H1 (cell line): Measurements from ENCODE around the gene DENND1A. TPM values are rescaled to one million over a fixed set of nuclear protein-coding genes. Genes with fewer than 3 reads are reported as not detected.

Experiments
- CTCF ChIA-PET: fragments of 300-600 bp; sonication (Branson Sonifier 250); formaldehyde crosslinking; loops from one replicate; lab custom pipeline; 2021; ENCODE audit not compliant: partially characterized antibody; lab: Charles Lee
- POLR2A ChIA-PET: fragments of 300-600 bp; sonication (Branson Sonifier 250); formaldehyde crosslinking; loops from one replicate; lab custom pipeline; 2021; ENCODE audit warnings: inconsistent platforms; ENCODE audit not compliant: partially characterized antibody; lab: Charles Lee
- DNase-seq, 2 experiments: peaks; one replicate each; pipeline versions ENCODE4 v3.0.0 to v3.0.0-alpha.2; 2010 to 2022; ENCODE audit warnings: low spot score in 2 of 2, low read depth in 1 of 2, mixed read lengths in 1 of 2
- FAIRE-seq: peaks from 2 replicates; lab custom pipeline; 2011; peaks lifted over from hg19 to GRCh38; lab: Jason Lieb, UNC
- H2AFZ ChIP-seq: 2 replicates; pipeline ENCODE4 v1.8.1; 2012; ENCODE audit warnings: low read length, inconsistent platforms
- H2AK5ac ChIP-seq: 2 replicates; pipeline ENCODE4 v1.6.1; 2013; ENCODE audit warnings: low read depth, low read length
- H2BK120ac ChIP-seq: replicated peaks from 2 replicates; pipeline ENCODE3; 2013; ENCODE audit warnings: low read depth, low read length, inconsistent platforms
- H2BK12ac ChIP-seq: 2 replicates; pipeline ENCODE4 v1.6.1; 2013; ENCODE audit warnings: low read depth, low read length
- H2BK15ac ChIP-seq: 2 replicates; pipeline ENCODE4 v1.6.1; 2013; ENCODE audit warnings: low read length
- H2BK20ac ChIP-seq: 2 replicates; pipeline ENCODE4 v1.6.1; 2013; ENCODE audit warnings: low read length
- H2BK5ac ChIP-seq: 2 replicates; pipeline ENCODE4 v1.6.1; 2013; ENCODE audit warnings: low read depth, low read length
- H3K14ac ChIP-seq: 2 replicates; pipeline ENCODE4 v1.6.1; 2013; ENCODE audit warnings: inconsistent platforms; ENCODE audit not compliant: insufficient read length
- H3K18ac ChIP-seq: 2 replicates; pipeline ENCODE4 v1.6.1; 2013; ENCODE audit warnings: low read length; ENCODE audit errors: extremely low read depth
- H3K23ac ChIP-seq: 2 replicates; pipeline ENCODE4 v1.6.1; 2013; ENCODE audit warnings: inconsistent platforms; ENCODE audit not compliant: insufficient read length
- H3K23me2 ChIP-seq: 2 replicates; pipeline ENCODE4 v1.6.1; 2013; ENCODE audit warnings: low read depth, low read length
- H3K27ac ChIP-seq: 2 replicates; pipeline ENCODE4 v1.6.1; 2011; ENCODE audit warnings: low read depth, low read length, inconsistent platforms
- H3K27me3 ChIP-seq, 4 experiments: replicated peaks in 1 of 4; 1 replicate in 1 of 4; 2 replicates in 3 of 4; pipeline versions ENCODE4 v1.6.1 to v1.8.1; 2011 to 2013; ENCODE audit warnings: low read length in 3 of 4, mild to moderate bottlenecking in 3 of 4, inconsistent platforms in 2 of 4, mixed read lengths in 2 of 4, moderate library complexity in 1 of 4; ENCODE audit not compliant: control insufficient read depth in 3 of 4, insufficient read depth in 3 of 4; ENCODE audit errors: extremely low read depth in 1 of 4
- H3K36me3 ChIP-seq, 4 experiments: 2 replicates each; pipeline versions ENCODE4 v1.6.1 to v1.8.1; 2011 to 2013; ENCODE audit warnings: mild to moderate bottlenecking in 4 of 4, low read length in 3 of 4, moderate library complexity in 2 of 4, control low read depth in 1 of 4, inconsistent platforms in 1 of 4; ENCODE audit not compliant: insufficient read depth in 4 of 4, control insufficient read depth in 2 of 4
- H3K4ac ChIP-seq: replicated peaks from 2 replicates; pipeline ENCODE3; 2013; ENCODE audit warnings: low read length, low read depth, mixed read lengths, inconsistent platforms; ENCODE audit not compliant: insufficient read length
- H3K4me1 ChIP-seq, 4 experiments: replicated peaks in 1 of 4; 1 replicate in 1 of 4; 2 replicates in 3 of 4; pipeline versions ENCODE4 v1.6.1 to v1.8.1; 2011 to 2013; ENCODE audit warnings: low read length in 3 of 4, inconsistent platforms in 2 of 4, mixed read lengths in 1 of 4; ENCODE audit not compliant: insufficient read depth in 4 of 4, control insufficient read depth in 3 of 4
- H3K4me2 ChIP-seq, 2 experiments: 2 replicates each; pipeline versions ENCODE4 v1.6.1 to v1.8.1; 2011 to 2013; ENCODE audit warnings: low read depth in 2 of 2, low read length in 2 of 2, control low read depth in 1 of 2, inconsistent platforms in 1 of 2, mild to moderate bottlenecking in 1 of 2; ENCODE audit not compliant: insufficient read depth in 1 of 2
- H3K4me3 ChIP-seq, 4 experiments: fragments of 200-600, 300-600 bp in 1 of 4; sonication (generic), shearing (Covaris generic), sonication (Bioruptor Twin) in 1 of 4; 2 replicates each; pipeline versions ENCODE4 v1.5.1 to v1.8.1; 2011 to 2016; ENCODE audit warnings: low read length in 4 of 4, low read depth in 3 of 4, control low read depth in 2 of 4, inconsistent platforms in 2 of 4, mild to moderate bottlenecking in 2 of 4, mixed read lengths in 1 of 4, moderate library complexity in 1 of 4; ENCODE audit not compliant: insufficient read depth in 2 of 4; ENCODE audit errors: extremely low read depth in 1 of 4
- H3K56ac ChIP-seq: replicated peaks from 2 replicates; pipeline ENCODE3; 2013; ENCODE audit warnings: low read depth, mild to moderate bottlenecking, mixed read lengths, low read length, inconsistent platforms; ENCODE audit not compliant: insufficient read length
- H3K79me1 ChIP-seq: 2 replicates; pipeline ENCODE4 v1.6.1; 2013; ENCODE audit warnings: low read depth, low read length, control low read depth
- H3K79me2 ChIP-seq, 2 experiments: 2 replicates each; pipeline versions ENCODE4 v1.6.1 to v1.8.1; 2012 to 2013; ENCODE audit warnings: low read length in 2 of 2, mild to moderate bottlenecking in 2 of 2, inconsistent platforms in 1 of 2; ENCODE audit not compliant: insufficient read depth in 2 of 2, control insufficient read depth in 1 of 2
- H3K9ac ChIP-seq, 4 experiments: replicated peaks in 1 of 4; 1 replicate in 1 of 4; 2 replicates in 3 of 4; pipeline versions ENCODE4 v1.6.1 to v1.8.1; 2011 to 2013; ENCODE audit warnings: low read depth in 3 of 4, low read length in 3 of 4, control low read depth in 2 of 4, mild to moderate bottlenecking in 2 of 4, moderate library complexity in 2 of 4, inconsistent platforms in 1 of 4; ENCODE audit errors: extremely low read depth in 1 of 4
- H3K9me3 ChIP-seq, 2 experiments: 2 replicates each; pipeline versions ENCODE4 v1.6.1 to v1.8.1; 2012 to 2013; ENCODE audit warnings: mild to moderate bottlenecking in 2 of 2, moderate library complexity in 2 of 2, control low read depth in 1 of 2, inconsistent platforms in 1 of 2, low read depth in 1 of 2, low read length in 1 of 2, mixed read lengths in 1 of 2; ENCODE audit not compliant: insufficient read depth in 2 of 2
- H4K20me1 ChIP-seq, 2 experiments: replicated peaks in 1 of 2; 2 replicates each; pipeline versions ENCODE3 to v1.8.1; 2011 to 2013; ENCODE audit warnings: inconsistent platforms in 2 of 2, low read length in 2 of 2, mild to moderate bottlenecking in 1 of 2; ENCODE audit not compliant: insufficient read depth in 2 of 2, control insufficient read depth in 1 of 2
- H4K5ac ChIP-seq: 2 replicates; pipeline ENCODE4 v1.6.1; 2013; ENCODE audit warnings: low read length, low read depth, mixed read lengths, inconsistent platforms; ENCODE audit not compliant: insufficient read length
- H4K8ac ChIP-seq: 2 replicates; pipeline ENCODE4 v1.8.0; 2013; ENCODE audit warnings: mild to moderate bottlenecking, moderate library complexity, low read length, inconsistent platforms; ENCODE audit not compliant: insufficient read depth; ENCODE audit errors: extremely low read depth
- H4K91ac ChIP-seq: replicated peaks from 2 replicates; pipeline ENCODE3; 2013; ENCODE audit warnings: low read length, mixed read lengths, inconsistent platforms; ENCODE audit not compliant: insufficient read length
- BCL11A ChIP-seq, 2 experiments: IDR thresholded peaks; one replicate each; pipeline ENCODE4 v1.6.1; 2011; ENCODE audit warnings: low read depth in 2 of 2, low read length in 2 of 2, mild to moderate bottlenecking in 2 of 2
- CEBPB ChIP-seq: IDR thresholded peaks from 2 replicates; pipeline ENCODE4 v1.6.1; 2012; ENCODE audit warnings: low read depth, low read length
- CHD2 ChIP-seq: IDR thresholded peaks from 2 replicates; pipeline ENCODE4 v1.6.1; 2012; ENCODE audit warnings: low read length, improper control_type of control experiment
- EZH2 ChIP-seq: fragments of 200-600 bp; sonication (generic); IDR thresholded peaks from 2 replicates; pipeline ENCODE4 v1.7.1; 2012; ENCODE audit warnings: low read depth, mild to moderate bottlenecking, moderate library complexity, low read length, inconsistent platforms; ENCODE audit not compliant: severe bottlenecking
- JUND ChIP-seq: IDR thresholded peaks from 2 replicates; pipeline ENCODE4 v1.6.1; 2011; ENCODE audit warnings: mild to moderate bottlenecking, improper control_type of control experiment, low read length
- KDM4A ChIP-seq: IDR thresholded peaks from one replicate; pipeline ENCODE4 v1.7.1; 2012; ENCODE audit warnings: low read depth, mild to moderate bottlenecking, moderate library complexity, low read length, inconsistent platforms; ENCODE audit not compliant: severe bottlenecking
- PHF8 ChIP-seq: fragments of 200-600 bp; sonication (generic); conservative IDR thresholded peaks from 2 replicates; pipeline ENCODE4 v1.7.1; 2012; ENCODE audit warnings: low read depth, mild to moderate bottlenecking, inconsistent platforms, low read length, moderate library complexity
- POLR2AphosphoS5 ChIP-seq: IDR thresholded peaks from 2 replicates; pipeline ENCODE4 v1.6.1; 2011; ENCODE audit warnings: low read depth, low read length
- RXRA ChIP-seq: IDR thresholded peaks from 2 replicates; pipeline ENCODE4 v1.6.1; 2011; ENCODE audit warnings: low read depth, mild to moderate bottlenecking, low read length, moderate library complexity; ENCODE audit not compliant: insufficient read depth
- SAP30 ChIP-seq: fragments of 300-600 bp; sonication (generic); IDR thresholded peaks from 2 replicates; pipeline ENCODE4 v1.7.1; 2012; ENCODE audit warnings: low read length, moderate library complexity, mild to moderate bottlenecking, inconsistent platforms; ENCODE audit not compliant: insufficient read depth, insufficient replicate concordance
- SIN3A ChIP-seq, 2 experiments: IDR thresholded peaks in 1 of 2; conservative IDR thresholded peaks in 1 of 2; 2 replicates each; pipeline ENCODE4 v1.6.1; 2011 to 2012; ENCODE audit warnings: low read length in 2 of 2, improper control_type of control experiment in 1 of 2, low read depth in 1 of 2, mild to moderate bottlenecking in 1 of 2
- SP2 ChIP-seq: IDR thresholded peaks from 2 replicates; pipeline ENCODE4 v1.6.1; 2012; ENCODE audit warnings: mild to moderate bottlenecking, low read length, inconsistent platforms
- SUZ12 ChIP-seq: fragments of 200-600 bp; sonication (generic); IDR thresholded peaks from 2 replicates; pipeline ENCODE4 v1.6.1; 2012; ENCODE audit warnings: mild to moderate bottlenecking, inconsistent platforms, low read length, moderate library complexity, mixed read lengths
- TAF1 ChIP-seq: IDR thresholded peaks from 2 replicates; pipeline ENCODE4 v1.6.1; 2011; ENCODE audit warnings: mild to moderate bottlenecking, low read depth, low read length
- TAF7 ChIP-seq: optimal IDR thresholded peaks from 2 replicates; pipeline ENCODE3; 2011; ENCODE audit warnings: low read depth, mild to moderate bottlenecking, inconsistent platforms, low read length, moderate library complexity, borderline replicate concordance
- WGBS, 2 experiments: shearing (Covaris generic) in 1 of 2; methylation state at CpG; one replicate each; pipeline versions ENCODE4 v1.1.6 to v1.1.7; 2013 to 2015; ENCODE audit warnings: low lambda C conversion rate in 2 of 2, mixed read lengths in 2 of 2, inconsistent platforms in 1 of 2, low coverage in 1 of 2, missing lambda C conversion rate in 1 of 2; ENCODE audit not compliant: insufficient replicate concordance in 2 of 2, insufficient coverage in 1 of 2, insufficient read length in 1 of 2; ENCODE audit errors: extremely low coverage in 1 of 2, missing lambda C conversion rate in 1 of 2; 5-methylcytosine and 5-hydroxymethylcytosine counted together
- polyA plus RNA-seq, 7 experiments: library from polyadenylated mRNA; depleted of rRNA in 3 of 7; stranded (reverse) in 5 of 7; unstranded in 2 of 7; fragments of >200 nt in 5 of 7; fragments of 200-250 nt in 2 of 7; gene quantifications; 1 replicate in 5 of 7; 2 replicates in 1 of 7; 4 replicates in 1 of 7; pipeline versions ENCODE4 v1.2.1 to v1.2.3, GENCODE V29; 2011 to 2013; ENCODE audit warnings: missing spikeins in 2 of 7, mixed read lengths in 2 of 7
- total RNA-seq: library from RNA; stranded (reverse); fragmentation: NEBNext Ultra II Directional; extraction: Animal tissue kit (Norgen Biotek cat#: 25700); gene quantifications from 2 replicates; pipeline ENCODE4 v1.2.1, GENCODE V29; 2021

The DENND1A gene
- total and polyA plus RNA-seq, 2 of the 8 experiments (the other 6 are each of a cell fraction or from before 2014, with no cell fraction given) = 24.1 to 26.4 TPM

DNA sequence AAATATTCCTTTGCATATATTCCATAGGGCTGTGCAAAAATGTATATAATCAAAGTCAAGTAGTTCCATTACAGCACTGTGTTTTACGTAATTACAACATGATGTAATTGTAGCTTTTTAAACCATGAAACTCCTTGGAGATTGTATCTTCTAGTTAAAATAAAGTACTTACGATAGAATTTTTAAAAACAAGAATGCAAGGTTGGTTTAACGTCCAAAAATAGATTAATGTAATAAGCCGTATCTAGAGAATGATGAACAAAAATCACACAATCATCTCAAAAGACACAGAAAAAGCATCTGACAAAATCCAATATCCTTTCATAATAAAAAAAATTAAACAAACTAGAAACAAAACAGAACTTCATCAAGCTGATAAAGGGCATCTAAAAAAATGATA lies 86.2 kb downstream of the DENND1A start:
- Histone ChIP-seq H2BK20ac (no peak overlapping the region), H3K23ac (no peak overlapping the region), H3K36me3 (peaks cover 0 to 4% (median 0%) of the 10 kb centered on the region in 4 experiments; a peak in 3 of 8 replicates), H3K4me1 (peaks cover 0 to 8% (median 5%) of the 10 kb centered on the region in 4 experiments; a peak in 5 of 7 replicates), H3K14ac (no peak overlapping the region), H2BK120ac (no peak overlapping the region), H2BK12ac (no peak overlapping the region), H3K9me3 (peaks cover 8 to 9% of the 10 kb centered on the region in 2 experiments), H3K23me2 (no peaks in the 10 kb centered on the region), H4K5ac (no peak overlapping the region), H3K4me3 (no peak overlapping the region), H3K79me1 (no peaks in the 10 kb centered on the region), H3K27me3 (no peaks in the 10 kb centered on the region), H3K79me2 (peaks cover 0 to 16% of the 10 kb centered on the region in 2 experiments; a peak in 2 of 4 replicates), H2BK15ac (no peak overlapping the region), H4K8ac (no peak overlapping the region), H3K18ac (no peak overlapping the region), H3K4me2 (no peak overlapping the region), H2BK5ac (no peak overlapping the region), H4K20me1 (no peaks in the 10 kb centered on the region), H2AK5ac (no peak overlapping the region), H3K4ac (no peak overlapping the region), H4K91ac (no peak overlapping the region), H2AFZ (no peak overlapping the region), H3K56ac (no peak overlapping the region), H3K27ac (no peak overlapping the region), H3K9ac (no peak overlapping the region)
- FAIRE-seq (no peak), DNase-seq (no peak)
- 93% methylated on average over 4 of the region's 4 CpGs; no CpG with 5 or more reads in 1 of the 2 experiments for WGBS, 2 experiments
- POLR2A ChIA-PET = no interaction called here
- CTCF ChIA-PET = interaction anchor here (0.6 to 1.0 kb wide), 2 partner anchors 35 to 77 kb away, joined by 3 read pairs; no protein-coding TSS in a partner anchor
- TF ChIP-seq SP2 (no peak), BCL11A (IDR thresholded peaks at IDR 0.05; ENCODE audit: low read depth in 2 of 2, low read length in 2 of 2) (no peak), EZH2 (no peak), SIN3A (conservative IDR thresholded peaks at IDR 0.05 in 1 of 2, IDR thresholded peaks at IDR 0.05 in 1 of 2; ENCODE audit: low read depth in 1 of 2, low read length in 2 of 2) (no peak), SUZ12 (no peak), CHD2 (no peak), JUND (no peak), TAF7 (no peak), CEBPB (no peak), POLR2AphosphoS5 (no peak), SAP30 (no peak), TAF1 (no peak), RXRA (no peak), KDM4A (no peak), PHF8 (no peak)
